GM21576 (cell line): ENCODE results near the gene HDHD3.
"Not testable (repeated sequence)": the region's sequence is repeated elsewhere in the genome, so short reads cannot be mapped to it uniquely, and the experiment has no call there.

Source experiments
- ATAC-seq: cut with Tn5 transposase; IDR thresholded peaks from one replicate; pipeline ENCODE4 v1.9.1; 2021; ENCODE audit warnings: mild to moderate bottlenecking, moderate library complexity; ENCODE audit not compliant: unreplicated experiment

The HDHD3 gene

GRCh38 chr9:113376634-113377567, at the start of gene HDHD3:
HDHD3 (minus strand) TSS chr9:113376986; CDS start chr9:113374354, 2,632 bp downstream.
- peak; percentile 71 for ATAC-seq

- no peak for ATAC-seq
Observed at GRCh38 chr9:113425072-113425471, 48.3 kb upstream of the HDHD3 start.

GRCh38 chr9:113421726-113422125, 44.9 kb upstream of the HDHD3 start:
- no peak for ATAC-seq

GRCh38 chr9:113417370-113417769, 40.6 kb upstream of the HDHD3 start:
- no peak for ATAC-seq

- peak; percentile 98 for ATAC-seq
Observed at GRCh38 chr9:113416149-113416721, 39.4 kb upstream of the HDHD3 start.

- ATAC-seq = peak; percentile 88
Observed at GRCh38 chr9:113410207-113410864, 33.5 kb upstream of the HDHD3 start, which contains the start of the genes C9orf43 and POLE3. C9orf43 (plus strand) TSS chr9:113410747; CDS start chr9:113413494, 2,747 bp downstream. POLE3 (minus strand) TSS chr9:113410675; CDS start chr9:113410293, 382 bp downstream.

GRCh38 chr9:113409883-113410206, 33.1 kb upstream of the HDHD3 start:
- no peak for ATAC-seq

GRCh38 chr9:113409481-113409880, 32.7 kb upstream of the HDHD3 start:
- ATAC-seq = no peak

GRCh38 chr9:113406873-113407511, 30.2 kb upstream of the HDHD3 start:
- peak; percentile 33 for ATAC-seq

- ATAC-seq = not testable (repeated sequence)
Observed at GRCh38 chr9:113406353-113406752, 29.6 kb upstream of the HDHD3 start.

- no peak for ATAC-seq
Observed at GRCh38 chr9:113403646-113404045, 26.9 kb upstream of the HDHD3 start.

GRCh38 chr9:113401027-113401792, 24.4 kb upstream of the HDHD3 start, which contains the start of gene ALAD:
ALAD (minus strand) TSS chr9:113401284; CDS start chr9:113393559, 7,725 bp downstream.
- ATAC-seq = peak; percentile 97

- ATAC-seq = no peak
Observed at GRCh38 chr9:113399646-113400200, 22.9 kb upstream of the HDHD3 start.

- no peak for ATAC-seq
Observed at GRCh38 chr9:113398796-113399195, 22.0 kb upstream of the HDHD3 start.

GRCh38 chr9:113397203-113397631, 20.4 kb upstream of the HDHD3 start:
- no peak for ATAC-seq

- ATAC-seq = no peak
Observed at GRCh38 chr9:113395000-113395861, 18.4 kb upstream of the HDHD3 start.

- ATAC-seq = no peak
Observed at GRCh38 chr9:113393281-113393680, 16.5 kb upstream of the HDHD3 start.

- no peak for ATAC-seq
Observed at GRCh38 chr9:113391917-113392316, 15.1 kb upstream of the HDHD3 start.
